IPS-18c (cell line): Measurements from ENCODE around the gene MDFI.

Experiments used
- H3K4me3 ChIP-seq: 2 replicates; pipeline ENCODE4 v1.7.0; 2013; ENCODE audit warnings: low read depth, mild to moderate bottlenecking, low read length, moderate library complexity; ENCODE audit not compliant: insufficient read depth
- H3K9me3 ChIP-seq: one replicate; pipeline ENCODE4 v1.6.1; 2013; ENCODE audit warnings: mild to moderate bottlenecking, low read length, moderate library complexity; ENCODE audit not compliant: control insufficient read depth, insufficient read depth

The MDFI gene

GRCh38 chr6:41642090-41642959 is 4.1 kb downstream of the MDFI start:
- Histone ChIP-seq H3K4me3 (no peak overlapping the region), H3K9me3 (peaks cover under 1% of the 10 kb centered on the region)

GRCh38 chr6:41642960-41643898 is 5.0 kb downstream of the MDFI start:
- Histone ChIP-seq H3K4me3 (no peak overlapping the region), H3K9me3 (no peaks in the 10 kb centered on the region)

GRCh38 chr6:41643899-41644269 is 5.6 kb downstream of the MDFI start:
- Histone ChIP-seq H3K9me3 (no peaks in the 10 kb centered on the region), H3K4me3 (no peak overlapping the region)

- peak overlapping the region; percentile 24; the same call in 1 of the 2 replicates for H3K4me3 ChIP-seq
- H3K9me3 ChIP-seq: no peaks in the 10 kb centered on the region
Measured at GRCh38 chr6:41644297-41644879, 6.1 kb downstream of the MDFI start.

GRCh38 chr6:41645007-41645618 is 6.8 kb downstream of the MDFI start:
- no peaks in the 10 kb centered on the region for H3K9me3 ChIP-seq
- peak overlapping the region; percentile 24 for H3K4me3 ChIP-seq

GRCh38 chr6:41646026-41646795 is 7.9 kb downstream of the MDFI start:
- no peak overlapping the region for H3K4me3 ChIP-seq

GRCh38 chr6:41647061-41647511 is 8.8 kb downstream of the MDFI start:
- Histone ChIP-seq H3K9me3 (no peaks in the 10 kb centered on the region), H3K4me3 (no peak overlapping the region)

More at GRCh38 chr6:41646026-41646795, 7.9 kb downstream of the MDFI start:
- no peaks in the 10 kb centered on the region for H3K9me3 ChIP-seq

- no peak overlapping the region for H3K4me3 ChIP-seq
- H3K9me3 ChIP-seq: no peaks in the 10 kb centered on the region
Measured at GRCh38 chr6:41648070-41648585, 9.9 kb downstream of the MDFI start.

- H3K9me3 ChIP-seq: no peaks in the 10 kb centered on the region
- H3K4me3 ChIP-seq: no peak overlapping the region
Measured at GRCh38 chr6:41648921-41649320, 10.7 kb downstream of the MDFI start.

GRCh38 chr6:41649596-41649995 is 11.3 kb downstream of the MDFI start:
- H3K9me3 ChIP-seq: no peaks in the 10 kb centered on the region
- H3K4me3 ChIP-seq: no peak overlapping the region

- Histone ChIP-seq H3K9me3 (no peaks in the 10 kb centered on the region), H3K4me3 (no peak overlapping the region)
Measured at GRCh38 chr6:41650120-41650519, 11.9 kb downstream of the MDFI start.

GRCh38 chr6:41651246-41651961 is 13.1 kb downstream of the MDFI start:
- H3K9me3 ChIP-seq: no peaks in the 10 kb centered on the region

GRCh38 chr6:41651962-41652657 is 13.8 kb downstream of the MDFI start:
- H3K9me3 ChIP-seq: no peaks in the 10 kb centered on the region
- H3K4me3 ChIP-seq: no peak overlapping the region

More at GRCh38 chr6:41651246-41651961, 13.1 kb downstream of the MDFI start:
- H3K4me3 ChIP-seq: no peak overlapping the region

GRCh38 chr6:41652866-41653652 is 14.8 kb downstream of the MDFI start:
- Histone ChIP-seq H3K4me3 (no peak overlapping the region), H3K9me3 (no peaks in the 10 kb centered on the region)
